Colon (tissue), 2 donors: Measurements from ENCODE around the gene TRABD2A.
"Not testable (repeated sequence)": the region's sequence is repeated elsewhere in the genome, so short reads cannot be mapped to it uniquely, and the experiment has no call there.

Experiments used
- FAIRE-seq: peaks from 2 replicates; lab custom pipeline; 2012; peaks lifted over from hg19 to GRCh38; lab: Jason Lieb, UNC
- donor health status: control.
- donor health status: control.

The TRABD2A gene

GRCh38 chr2:84878896-84879583 is 1.8 kb downstream of the TRABD2A start:
- no peak for FAIRE-seq

GRCh38 chr2:84878459-84878858 is 2.4 kb downstream of the TRABD2A start:
- FAIRE-seq: no peak

GRCh38 chr2:84876369-84876768 is 4.5 kb downstream of the TRABD2A start:
- FAIRE-seq: no peak

GRCh38 chr2:84875619-84876018 is 5.3 kb downstream of the TRABD2A start:
- not testable (repeated sequence) for FAIRE-seq

GRCh38 chr2:84875213-84875560 is 5.7 kb downstream of the TRABD2A start:
- FAIRE-seq: no peak

- no peak for FAIRE-seq
These were observed 6.3 kb downstream of the TRABD2A start for GRCh38 chr2:84874381-84875212.

GRCh38 chr2:84873350-84873749 is 7.5 kb downstream of the TRABD2A start:
- no peak for FAIRE-seq

GRCh38 chr2:84872691-84873090 is 8.2 kb downstream of the TRABD2A start:
- not testable (repeated sequence) for FAIRE-seq

- no peak for FAIRE-seq
These were observed 10.6 kb downstream of the TRABD2A start for GRCh38 chr2:84870306-84870705.

- not testable (repeated sequence) for FAIRE-seq
These were observed 12.6 kb downstream of the TRABD2A start for GRCh38 chr2:84868327-84868726.

- no peak for FAIRE-seq
These were observed 14.8 kb downstream of the TRABD2A start for GRCh38 chr2:84866122-84866521.

- no peak for FAIRE-seq
These were observed 15.6 kb downstream of the TRABD2A start for GRCh38 chr2:84865181-84865783.

GRCh38 chr2:84862006-84862405 is 18.9 kb downstream of the TRABD2A start:
- no peak for FAIRE-seq

GRCh38 chr2:84861539-84861938 is 19.3 kb downstream of the TRABD2A start:
- no peak for FAIRE-seq

- no peak for FAIRE-seq
These were observed 21.9 kb downstream of the TRABD2A start for GRCh38 chr2:84858937-84859336.

- no peak for FAIRE-seq
These were observed 22.8 kb downstream of the TRABD2A start for GRCh38 chr2:84858123-84858522.

GRCh38 chr2:84857566-84857965 is 23.3 kb downstream of the TRABD2A start:
- no peak for FAIRE-seq

- no peak for FAIRE-seq
These were observed 24.1 kb downstream of the TRABD2A start for GRCh38 chr2:84856787-84857186.

- no peak for FAIRE-seq
These were observed 25.2 kb downstream of the TRABD2A start for GRCh38 chr2:84855731-84856130.

- FAIRE-seq: no peak
These were observed 26.0 kb downstream of the TRABD2A start for GRCh38 chr2:84854850-84855249.

GRCh38 chr2:84851876-84852275 is 29.0 kb downstream of the TRABD2A start:
- no peak for FAIRE-seq

GRCh38 chr2:84850471-84850870 is 30.4 kb downstream of the TRABD2A start:
- no peak for FAIRE-seq

GRCh38 chr2:84849271-84849952 is 31.5 kb downstream of the TRABD2A start:
- FAIRE-seq: no peak
